Endothelial cell of umbilical vein (primary cell): ENCODE measurements around the gene MERTK. TPM values are rescaled to one million over a fixed set of nuclear protein-coding genes. Genes with fewer than 3 reads are reported as not detected.

Experiments
- BruUV-seq: library from RNA; stranded (reverse); fragments of 400-500 nt; replicated peaks from 2 replicates; lab custom pipeline; 2021; lab: Mats Ljungman, UMichigan
- CTCF ChIA-PET: fragments of 300-600, 350-600 bp; sonication (Branson Sonifier 250); formaldehyde crosslinking; loops from one replicate; lab custom pipeline; 2021; ENCODE audit warnings: antibody characterized with exemption, inconsistent platforms; lab: Charles Lee
- POLR2A ChIA-PET: fragments of 300-600, 350-600 bp; sonication (Branson Sonifier 250); formaldehyde crosslinking; loops from one replicate; lab custom pipeline; 2021; ENCODE audit warnings: antibody characterized with exemption, inconsistent platforms; lab: Charles Lee
- DNase-seq: peaks from one replicate; pipeline ENCODE4 v3.0.0-alpha.2; 2011; ENCODE audit warnings: low read depth, low spot score
- FAIRE-seq: peaks from 2 replicates; lab custom pipeline; 2011; peaks lifted over from hg19 to GRCh38; lab: Jason Lieb, UNC
- H2AFZ ChIP-seq: 2 replicates; pipeline ENCODE4 v1.6.0; 2012; ENCODE audit warnings: low read depth, low read length, control low read depth, inconsistent platforms
- H3K27ac ChIP-seq: 2 replicates; pipeline ENCODE4 v1.5.1; 2011; ENCODE audit warnings: low read depth, mild to moderate bottlenecking, control low read depth, low read length, moderate library complexity; ENCODE audit not compliant: insufficient read depth
- H3K27me3 ChIP-seq, 2 experiments: 2 replicates each; pipeline versions ENCODE4 v1.6.0 to v1.6.1; 2011; ENCODE audit warnings: low read length in 2 of 2, mixed read lengths in 1 of 2; ENCODE audit not compliant: control insufficient read depth in 2 of 2, insufficient read depth in 2 of 2
- H3K36me3 ChIP-seq, 2 experiments: 2 replicates in 1 of 2; 3 replicates in 1 of 2; pipeline ENCODE4 v1.5.1; 2011; ENCODE audit warnings: low read length in 2 of 2, mild to moderate bottlenecking in 1 of 2, moderate library complexity in 1 of 2; ENCODE audit not compliant: control insufficient read depth in 2 of 2, insufficient read depth in 2 of 2; ENCODE audit errors: extremely low read depth in 1 of 2
- H3K4me1 ChIP-seq: 3 replicates; pipeline ENCODE4 v1.5.1; 2011; ENCODE audit warnings: mild to moderate bottlenecking, low read length; ENCODE audit not compliant: control insufficient read depth, insufficient read depth; ENCODE audit errors: extremely low read depth
- H3K4me2 ChIP-seq: 2 replicates; pipeline ENCODE4 v1.6.1; 2011; ENCODE audit warnings: low read length, control low read depth, mixed read lengths; ENCODE audit not compliant: insufficient read depth
- H3K4me3 ChIP-seq, 3 experiments: fragments of 200-600 bp in 1 of 3; sonication (generic), shearing (Covaris generic) in 1 of 3; replicated peaks in 1 of 3; 2 replicates each; pipeline ENCODE4 v1.5.1; 2011 to 2016; ENCODE audit warnings: control low read depth in 3 of 3, low read length in 3 of 3, mild to moderate bottlenecking in 2 of 3, inconsistent platforms in 1 of 3, low read depth in 1 of 3, moderate library complexity in 1 of 3; ENCODE audit not compliant: insufficient read depth in 1 of 3
- H3K79me2 ChIP-seq: 2 replicates; pipeline ENCODE4 v1.6.0; 2012; ENCODE audit warnings: low read length, inconsistent platforms; ENCODE audit not compliant: control insufficient read depth, insufficient read depth
- H3K9ac ChIP-seq: replicated peaks from 2 replicates; pipeline ENCODE3; 2011; ENCODE audit warnings: low read length, control low read depth; ENCODE audit not compliant: insufficient read depth; ENCODE audit errors: extremely low read depth
- H3K9me1 ChIP-seq: replicated peaks from 3 replicates; pipeline ENCODE4 v1.6.0; 2011; ENCODE audit warnings: mild to moderate bottlenecking, low read length; ENCODE audit not compliant: control insufficient read depth, insufficient read depth; ENCODE audit errors: extremely low read depth
- H3K9me3 ChIP-seq: replicated peaks from 2 replicates; pipeline ENCODE4 v1.5.1; 2012; ENCODE audit warnings: low read length, inconsistent platforms; ENCODE audit not compliant: control insufficient read depth, insufficient read depth
- H4K20me1 ChIP-seq: replicated peaks from 2 replicates; pipeline ENCODE3; 2011; ENCODE audit warnings: mild to moderate bottlenecking, low read length; ENCODE audit not compliant: control insufficient read depth, insufficient read depth; ENCODE audit errors: extremely low read depth
- FOS ChIP-seq: IDR thresholded peaks from 2 replicates; pipeline ENCODE4 v1.6.1; 2011; ENCODE audit warnings: mild to moderate bottlenecking, low read length, moderate library complexity, borderline replicate concordance; ENCODE audit not compliant: insufficient read depth
- MYC ChIP-seq: IDR thresholded peaks from one replicate; pipeline ENCODE4 v1.6.1; 2011; ENCODE audit warnings: mild to moderate bottlenecking, low read depth, low read length
- POLR2A ChIP-seq: IDR thresholded peaks from 2 replicates; pipeline ENCODE4 v1.6.1; 2012; ENCODE audit warnings: low read depth, mild to moderate bottlenecking, control low read depth, low read length
- POLR2AphosphoS5 ChIP-seq: IDR thresholded peaks from 2 replicates; pipeline ENCODE4 v1.6.1; 2012; ENCODE audit warnings: low read depth, mild to moderate bottlenecking, control low read depth, low read length, moderate library complexity; ENCODE audit not compliant: insufficient read depth
- dilution Hi-C: fragments of 300-500 bp; cut with MboI; formaldehyde crosslinking; loops from one replicate; pipeline ENCODE4 v1.15.0; 2019; ENCODE audit warnings: low sequenced_read_pairs; ENCODE audit not compliant: extremely low pct_ligation_motif_present
- intact Hi-C: fragments of 100-400 bp; cut with micrococcal nuclease; formaldehyde crosslinking; loops from one replicate; pipeline ENCODE4 v1.10.0; 2022
- polyA plus RNA-seq, 4 experiments: library from polyadenylated mRNA; depleted of rRNA in 3 of 4; stranded (reverse) in 3 of 4; unstranded in 1 of 4; fragments of >200 nt; gene quantifications; 2 replicates each; pipeline versions ENCODE4 v1.2.1 to v1.2.3, GENCODE V29; 2011 to 2012; ENCODE audit warnings: missing spikeins in 1 of 4
- total RNA-seq: library from RNA; stranded (reverse); gene quantifications from 2 replicates; pipeline ENCODE4 v1.2.3, GENCODE V29; 2021
- TF ChIP-seq, protein P1 (sequence below): IDR thresholded peaks from 2 replicates; pipeline ENCODE4 v1.6.1; 2011; ENCODE audit not compliant: insufficient read depth, insufficient read length

MERTK gene
- total and polyA plus RNA-seq, 2 donors (not counting 3 experiments of a cell fraction or from before 2014, with no cell fraction given) = 37.3 to 39.6 TPM

DNA sequence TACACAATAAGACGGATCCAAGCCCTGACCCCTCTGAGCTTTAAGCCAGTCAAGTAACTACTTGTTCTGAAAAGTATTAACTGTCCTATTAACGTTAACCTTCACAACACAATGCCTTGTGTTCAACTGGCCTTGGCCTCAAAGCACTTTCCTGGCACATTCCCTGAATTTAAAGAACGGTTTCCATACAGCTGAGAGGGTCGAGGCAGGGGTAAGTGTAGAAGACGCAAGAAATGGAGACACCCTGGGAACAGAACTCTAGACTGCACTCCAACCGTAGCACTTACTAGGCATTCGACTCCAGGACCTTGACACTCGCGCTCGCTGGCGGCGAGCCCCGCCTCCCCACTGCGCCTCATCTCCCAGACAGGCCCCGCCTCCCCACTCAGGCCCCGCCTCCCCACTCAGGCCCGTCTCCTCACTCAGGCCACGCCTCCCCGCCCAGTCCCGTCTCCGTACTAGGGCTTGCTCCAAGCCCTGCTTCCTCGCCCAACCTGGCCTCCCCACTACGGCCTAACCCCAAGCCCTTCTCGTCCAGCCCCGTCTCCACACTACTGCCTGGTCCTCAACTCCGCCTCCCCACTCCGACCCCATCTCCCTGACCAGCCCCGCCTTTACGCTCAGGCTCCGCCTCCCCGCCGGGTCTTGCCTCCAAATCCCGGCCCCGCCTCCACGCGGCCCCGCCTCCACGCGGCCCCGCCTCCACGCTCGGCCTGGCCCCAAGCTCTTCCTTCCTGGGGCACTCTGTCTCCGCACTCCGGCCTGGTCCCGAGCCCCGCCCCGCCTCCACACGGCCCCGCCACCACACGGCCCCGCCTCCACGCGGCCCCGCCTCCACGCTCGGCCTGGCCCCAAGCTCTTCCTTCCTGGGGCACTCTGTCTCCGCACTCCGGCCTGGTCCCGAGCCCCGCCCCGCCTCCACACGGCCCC lies 155.8 kb downstream of the MERTK start:
- Histone ChIP-seq H3K36me3 (no peaks in the 10 kb centered on the region), H2AFZ (peak overlapping the region; percentile 84), H4K20me1 (no peaks in the 10 kb centered on the region), H3K27ac (peak overlapping the region; percentile 56), H3K4me1 (peaks cover 22% of the 10 kb centered on the region), H3K79me2 (peaks cover 20% of the 10 kb centered on the region), H3K9me3 (no peaks in the 10 kb centered on the region), H3K9ac (peak overlapping the region; percentile 47), H3K9me1 (no peaks in the 10 kb centered on the region), H3K4me2 (peak overlapping the region; percentile 72), H3K4me3 (peak overlapping the region; percentile 14 to 53 (median 49)), H3K27me3 (no peaks in the 10 kb centered on the region)
- peak; percentile 99 for DNase-seq
- FAIRE-seq = no peak
- no peak for TF ChIP-seq MYC
- no peak for TF ChIP-seq FOS
- peak; percentile 73 for TF ChIP-seq POLR2A
- no peak for TF ChIP-seq POLR2AphosphoS5
- TF ChIP-seq, protein P1, sequence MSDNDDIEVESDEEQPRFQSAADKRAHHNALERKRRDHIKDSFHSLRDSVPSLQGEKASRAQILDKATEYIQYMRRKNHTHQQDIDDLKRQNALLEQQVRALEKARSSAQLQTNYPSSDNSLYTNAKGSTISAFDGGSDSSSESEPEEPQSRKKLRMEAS = no peak
- no TSS peak for BruUV-seq
- ChIA-PET CTCF (interaction anchor here (0.6 to 1.7 kb wide), 7 partner anchors 21 to 166 kb away, joined by 3 to 8 read pairs (median 5); partner anchors contain the start of genes FBLN7 and MERTK), POLR2A (interaction anchor here (0.7 to 1.7 kb wide), 4 partner anchors 16 to 156 kb away, joined by 3 to 11 read pairs (median 4); partner anchors contain the start of gene MERTK)
- intact Hi-C loops = no loop called here
- dilution Hi-C loops = no loop called here
